ENCODE data around the gene NOVA1.
"Not testable (repeated sequence)": the region's sequence is repeated elsewhere in the genome, so short reads cannot be mapped to it uniquely, and the experiment has no call there.

The NOVA1 gene, protein sequence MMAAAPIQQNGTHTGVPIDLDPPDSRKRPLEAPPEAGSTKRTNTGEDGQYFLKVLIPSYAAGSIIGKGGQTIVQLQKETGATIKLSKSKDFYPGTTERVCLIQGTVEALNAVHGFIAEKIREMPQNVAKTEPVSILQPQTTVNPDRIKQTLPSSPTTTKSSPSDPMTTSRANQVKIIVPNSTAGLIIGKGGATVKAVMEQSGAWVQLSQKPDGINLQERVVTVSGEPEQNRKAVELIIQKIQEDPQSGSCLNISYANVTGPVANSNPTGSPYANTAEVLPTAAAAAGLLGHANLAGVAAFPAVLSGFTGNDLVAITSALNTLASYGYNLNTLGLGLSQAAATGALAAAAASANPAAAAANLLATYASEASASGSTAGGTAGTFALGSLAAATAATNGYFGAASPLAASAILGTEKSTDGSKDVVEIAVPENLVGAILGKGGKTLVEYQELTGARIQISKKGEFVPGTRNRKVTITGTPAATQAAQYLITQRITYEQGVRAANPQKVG

GRCh38 chr14:26597589-26598080, at the start of gene NOVA1:
Gene NOVA1, minus strand, starts transcription at chr14:26598033. Its CDS starts 597 bp downstream, at chr14:26597436.
- no peak within 1 kb of the TSS for H3K4me3 ChIP-seq (ENCODE audit: low read length, poor library complexity, severe bottlenecking)

GRCh38 chr14:26645057-26645456, 47.2 kb upstream of the NOVA1 start:
- H3K4me1 ChIP-seq (ENCODE audit: insufficient read depth, low read length, poor library complexity, severe bottlenecking); H3K27me3 ChIP-seq (ENCODE audit: insufficient read depth, low read length, poor library complexity, severe bottlenecking): not testable (repeated sequence)

More at GRCh38 chr14:26597589-26598080, at the start of gene NOVA1:
- Histone ChIP-seq H3F3A (ENCODE audit: low read depth) (no peaks in the 10 kb centered on the region), H3K9me3 (ENCODE audit: insufficient read depth, low read depth, low read length) (peaks cover 2% of the 10 kb centered on the region; the same call in 1 of the 2 replicates), H3K79me2 (ENCODE audit: insufficient read depth, low read length) (no peaks in the 10 kb centered on the region), H3K4me1 (ENCODE audit: insufficient read depth, low read length, poor library complexity, severe bottlenecking) (no peaks in the 10 kb centered on the region), H2AFZ (ENCODE audit: low read length) (no peak within 1 kb of the TSS), H3K4me2 (ENCODE audit: low read depth, low read length, poor library complexity, severe bottlenecking) (no peak within 1 kb of the TSS), H3K27me3 (ENCODE audit: insufficient read depth, low read length, poor library complexity, severe bottlenecking) (no peaks in the 10 kb centered on the region), H3K9me2 (replicated peaks; ENCODE audit: low read depth, low read length) (no peaks in the 10 kb centered on the region), H3K9ac (ENCODE audit: low read depth, low read length, poor library complexity, severe bottlenecking) (no peak within 1 kb of the TSS), H4K20me1 (ENCODE audit: insufficient read depth, low read length, poor library complexity, severe bottlenecking) (no peaks in the 10 kb centered on the region), H3K36me3 (ENCODE audit: insufficient read depth, low read length) (no peaks in the 10 kb centered on the region)
- no peak for TF ChIP-seq EZH2phosphoT487 (IDR thresholded peaks at IDR 0.05; ENCODE audit: borderline replicate concordance)
- no peak for TF ChIP-seq CTCF (conservative IDR thresholded peaks at IDR 0.05; ENCODE audit: low read length)

GRCh38 chr14:26636561-26636960, 38.7 kb upstream of the NOVA1 start:
- no peaks in the 10 kb centered on the region for H3K27me3 ChIP-seq (ENCODE audit: insufficient read depth, low read length, poor library complexity, severe bottlenecking)
- H4K20me1 ChIP-seq (ENCODE audit: insufficient read depth, low read length, poor library complexity, severe bottlenecking) = no peaks in the 10 kb centered on the region
- no peaks in the 10 kb centered on the region for H3K9me3 ChIP-seq (ENCODE audit: insufficient read depth, low read depth, low read length)
- no peak overlapping the region for H3K9ac ChIP-seq (ENCODE audit: low read depth, low read length, poor library complexity, severe bottlenecking)
- no peaks in the 10 kb centered on the region for H3K4me1 ChIP-seq (ENCODE audit: insufficient read depth, low read length, poor library complexity, severe bottlenecking)
- H3F3A ChIP-seq (ENCODE audit: low read depth) = no peaks in the 10 kb centered on the region
- no peaks in the 10 kb centered on the region for H3K79me2 ChIP-seq (ENCODE audit: insufficient read depth, low read length)
- no peaks in the 10 kb centered on the region for H3K9me2 ChIP-seq (replicated peaks; ENCODE audit: low read depth, low read length)
- no peak overlapping the region for H3K4me3 ChIP-seq (ENCODE audit: low read length, poor library complexity, severe bottlenecking)
- no peak overlapping the region for H2AFZ ChIP-seq (ENCODE audit: low read length)
- no peaks in the 10 kb centered on the region for H3K36me3 ChIP-seq (ENCODE audit: insufficient read depth, low read length)
- H3K4me2 ChIP-seq (ENCODE audit: low read depth, low read length, poor library complexity, severe bottlenecking) = no peak overlapping the region
- TF ChIP-seq CTCF (conservative IDR thresholded peaks at IDR 0.05; ENCODE audit: low read length) = no peak

More at GRCh38 chr14:26645057-26645456, 47.2 kb upstream of the NOVA1 start:
- H4K20me1 ChIP-seq (ENCODE audit: insufficient read depth, low read length, poor library complexity, severe bottlenecking); H3K4me3 ChIP-seq (ENCODE audit: low read length, poor library complexity, severe bottlenecking); H3K9ac ChIP-seq (ENCODE audit: low read depth, low read length, poor library complexity, severe bottlenecking); H3K9me3 ChIP-seq (ENCODE audit: insufficient read depth, low read depth, low read length); H3K9me2 ChIP-seq (replicated peaks; ENCODE audit: low read depth, low read length); H2AFZ ChIP-seq (ENCODE audit: low read length); H3F3A ChIP-seq (ENCODE audit: low read depth); H3K36me3 ChIP-seq (ENCODE audit: insufficient read depth, low read length); H3K79me2 ChIP-seq (ENCODE audit: insufficient read depth, low read length); H3K4me2 ChIP-seq (ENCODE audit: low read depth, low read length, poor library complexity, severe bottlenecking): not testable (repeated sequence)

DNA sequence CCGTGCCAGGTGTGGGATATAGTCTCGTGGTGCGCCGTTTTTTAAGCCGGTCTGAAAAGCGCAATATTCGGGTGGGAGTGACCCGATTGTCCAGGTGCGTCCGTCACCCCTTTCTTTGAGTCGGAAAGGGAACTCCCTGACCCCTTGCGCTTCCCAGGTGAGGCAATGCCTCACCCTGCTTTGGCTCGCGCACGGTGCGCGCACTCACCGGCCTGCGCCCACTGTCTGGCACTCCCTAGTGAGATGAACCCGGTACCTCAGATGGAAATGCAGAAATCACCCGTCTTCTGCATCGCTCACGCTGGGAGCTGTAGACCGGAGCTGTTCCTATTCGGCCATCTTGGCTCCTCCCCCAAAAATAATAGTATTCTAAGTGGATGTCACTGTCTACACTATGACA, 37.1 kb upstream of the NOVA1 start:
- H3K4me2 ChIP-seq (ENCODE audit: low read depth, low read length, poor library complexity, severe bottlenecking); H4K20me1 ChIP-seq (ENCODE audit: insufficient read depth, low read length, poor library complexity, severe bottlenecking); H2AFZ ChIP-seq (ENCODE audit: low read length); H3K4me3 ChIP-seq (ENCODE audit: low read length, poor library complexity, severe bottlenecking); H3K36me3 ChIP-seq (ENCODE audit: insufficient read depth, low read length); H3K4me1 ChIP-seq (ENCODE audit: insufficient read depth, low read length, poor library complexity, severe bottlenecking); H3F3A ChIP-seq (ENCODE audit: low read depth); H3K9ac ChIP-seq (ENCODE audit: low read depth, low read length, poor library complexity, severe bottlenecking); H3K27me3 ChIP-seq (ENCODE audit: insufficient read depth, low read length, poor library complexity, severe bottlenecking); H3K9me2 ChIP-seq (replicated peaks; ENCODE audit: low read depth, low read length); H3K79me2 ChIP-seq (ENCODE audit: insufficient read depth, low read length); H3K9me3 ChIP-seq (ENCODE audit: insufficient read depth, low read depth, low read length): not testable (repeated sequence)

Measured in Loucy (cell line).